Fibroblast of villous mesenchyme (primary cell): Measurements from ENCODE around the gene SMIM20. TPM values are rescaled to one million over a fixed set of nuclear protein-coding genes. Genes with fewer than 3 reads are reported as not detected.

ENCODE experiments used
- DNase-seq: peaks from one replicate; pipeline ENCODE4 v3.0.0-alpha.2; 2010; ENCODE audit warnings: low read depth
- H3K4me3 ChIP-seq: 2 replicates; pipeline ENCODE4 v1.5.1; 2011; ENCODE audit warnings: low read depth, mild to moderate bottlenecking, low read length
- CTCF ChIP-seq: IDR thresholded peaks from 2 replicates; pipeline ENCODE4 v1.5.1; 2012; ENCODE audit warnings: low read depth, mild to moderate bottlenecking, low read length; ENCODE audit not compliant: insufficient read depth
- total RNA-seq: library from RNA; depleted of rRNA; stranded (reverse); fragments of >200 nt; gene quantifications from 2 replicates; pipeline ENCODE4 v1.2.3, GENCODE V29; 2012

The SMIM20 gene
- total RNA-seq, 1 donor, result 23.3 TPM

DNA sequence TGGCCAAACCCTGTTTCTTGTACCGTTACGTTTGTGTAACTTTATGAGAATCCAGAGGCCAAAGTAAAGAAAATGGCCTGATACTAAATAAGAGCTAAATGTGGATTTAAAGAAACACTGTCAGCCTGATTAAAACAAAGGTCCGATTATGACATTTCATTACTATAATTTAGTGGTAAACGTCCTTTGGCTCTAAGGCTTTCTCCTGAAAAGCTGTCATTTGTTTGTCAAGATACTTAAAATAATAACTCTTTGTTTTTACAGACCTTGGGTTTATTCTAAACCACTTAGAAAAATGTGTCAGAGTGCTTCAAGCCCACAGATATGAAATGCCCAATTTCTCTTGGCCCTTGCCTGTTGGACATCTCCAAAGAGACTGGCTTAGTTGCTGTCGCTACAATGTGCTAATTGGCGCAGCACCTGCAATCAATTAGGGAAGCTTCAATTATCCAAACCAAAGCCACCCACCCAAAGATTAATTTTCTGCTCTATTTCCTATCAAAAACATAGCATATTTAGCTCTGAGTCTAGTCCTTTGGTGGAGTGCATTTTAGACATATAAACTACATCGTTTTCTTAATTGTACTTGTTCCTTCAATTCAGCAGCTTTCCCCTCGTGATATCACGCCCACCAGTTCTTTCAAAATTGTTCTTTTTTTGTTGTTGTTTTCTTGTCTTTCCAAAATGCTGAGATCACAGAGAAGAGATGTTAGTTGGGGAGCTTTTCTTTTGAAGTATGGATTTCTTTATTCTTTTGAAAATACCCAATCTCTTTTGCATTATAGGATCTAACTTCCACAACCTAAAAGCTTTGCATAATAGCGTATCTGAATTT, 13.6 kb downstream of the SMIM20 start:
- TF ChIP-seq CTCF, result no peak
- H3K4me3 ChIP-seq, result no peak overlapping the region
- DNase-seq, result no peak

GRCh38 chr4:25928379-25929297, 14.6 kb downstream of the SMIM20 start:
- H3K4me3 ChIP-seq, result no peak overlapping the region
- DNase-seq, result peak; percentile 32
- no peak for TF ChIP-seq CTCF

- DNase-seq, result no peak
- no peak for TF ChIP-seq CTCF
- H3K4me3 ChIP-seq, result no peak overlapping the region
These were observed 15.3 kb downstream of the SMIM20 start for GRCh38 chr4:25929298-25929686.

DNA sequence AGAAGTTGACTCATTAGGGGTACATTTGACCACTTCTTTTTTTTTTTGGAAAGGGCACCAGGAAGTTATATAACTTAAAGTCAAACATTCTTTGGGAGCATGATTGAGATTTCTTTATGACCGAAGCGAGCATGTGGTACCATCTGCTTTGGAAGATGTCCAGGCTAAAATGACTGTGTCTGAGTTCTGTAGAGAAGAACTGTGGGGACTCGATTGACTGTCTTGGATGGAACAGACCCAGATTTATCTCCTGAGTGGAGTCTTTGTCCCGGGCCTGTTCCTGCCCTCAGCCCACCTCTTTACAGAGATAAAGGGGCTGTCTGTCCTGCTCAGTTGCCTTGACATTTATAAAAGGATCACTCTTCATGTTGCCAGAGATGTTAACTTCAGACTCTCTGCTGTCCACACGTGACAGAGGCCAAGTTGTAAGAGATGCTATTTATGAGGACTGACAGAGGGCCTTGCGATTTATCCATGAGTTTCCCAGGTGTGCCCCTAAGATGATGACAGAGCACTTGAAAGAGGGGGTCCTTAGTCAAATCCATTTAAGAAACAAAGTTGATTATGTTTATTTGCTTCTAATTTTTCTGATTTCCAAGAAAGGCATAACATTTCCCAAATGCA, 16.8 kb downstream of the SMIM20 start:
- no peak overlapping the region for H3K4me3 ChIP-seq
- no peak for DNase-seq
- no peak for TF ChIP-seq CTCF

DNA sequence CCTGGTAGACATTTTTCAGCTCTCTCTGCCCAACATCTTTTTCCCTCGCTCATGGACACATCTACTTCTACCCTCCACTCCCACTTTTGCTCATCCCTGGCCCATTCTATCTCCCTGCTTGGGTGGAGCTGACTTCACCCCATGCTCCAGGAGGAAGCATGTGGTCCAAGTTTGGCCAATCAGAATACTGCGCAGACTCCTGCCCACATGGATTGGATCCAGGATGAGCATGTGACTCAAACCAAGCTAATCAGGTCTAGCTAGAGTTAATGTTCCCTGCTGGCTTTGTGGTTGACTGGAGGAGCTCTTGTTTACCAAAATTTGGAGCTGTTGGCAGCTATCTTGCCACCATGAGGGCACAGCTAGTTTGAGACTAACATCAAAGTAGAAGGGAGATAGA, 22.7 kb downstream of the SMIM20 start:
- DNase-seq, result no peak
- no peak for TF ChIP-seq CTCF
- H3K4me3 ChIP-seq, result no peak overlapping the region

- peak; percentile 61 for DNase-seq
- H3K4me3 ChIP-seq, result no peak overlapping the region
These were observed 23.8 kb downstream of the SMIM20 start for GRCh38 chr4:25937801-25938200.

More at GRCh38 chr4:25937801-25938200, 23.8 kb downstream of the SMIM20 start:
- no peak for TF ChIP-seq CTCF
